Uterus (tissue), 4 donors: ENCODE data around the gene P3H4. TPM values are rescaled to one million over a fixed set of nuclear protein-coding genes. Genes with fewer than 3 reads are reported as not detected.
"Not testable (repeated sequence)": the region's sequence is repeated elsewhere in the genome, so short reads cannot be mapped to it uniquely, and the experiment has no call there.

Source experiments
- DNase-seq, 2 donors: peaks; one replicate each; pipeline ENCODE4 v3.0.0-alpha.2; 2019 to 2020
- H3K27ac ChIP-seq, 2 donors: fragments of 200-600 bp; sonication (generic); 1 replicate in 1 of 2; 2 replicates in 1 of 2; pipeline ENCODE4 v1.5.1; 2016 to 2018
- H3K27me3 ChIP-seq, 2 donors: fragments of 200-600 bp; sonication (generic); one replicate each; pipeline ENCODE4 v1.5.1; 2018 to 2019; ENCODE audit warnings: control low read depth in 1 of 2
- H3K36me3 ChIP-seq, 2 donors: fragments of 200-600 bp; sonication (generic); one replicate each; pipeline ENCODE4 v1.5.1; 2019; ENCODE audit warnings: control low read depth in 1 of 2
- H3K4me1 ChIP-seq, 2 donors: fragments of 200-600 bp; sonication (generic); one replicate each; pipeline ENCODE4 v1.5.1; 2018 to 2019; ENCODE audit warnings: control low read depth in 1 of 2
- H3K4me3 ChIP-seq, 2 donors: fragments of 200-600 bp; sonication (generic); 1 replicate in 1 of 2; 2 replicates in 1 of 2; pipeline ENCODE4 v1.5.1; 2018 to 2019; ENCODE audit warnings: mild to moderate bottlenecking in 1 of 2
- H3K9me3 ChIP-seq, 2 donors: fragments of 200-600 bp; sonication (generic); one replicate each; pipeline ENCODE4 v1.5.1; 2019; ENCODE audit warnings: control low read depth in 1 of 2
- POLR2A ChIP-seq, 2 donors: fragments of 450-650 bp; IDR thresholded peaks; one replicate each; pipeline ENCODE4 v1.6.1; 2016; ENCODE audit warnings: antibody characterized with exemption in 2 of 2, mild to moderate bottlenecking in 1 of 2, moderate library complexity in 1 of 2
- intact Hi-C: fragments of 100-400 bp; cut with DNase I; formaldehyde crosslinking; loops from one replicate; pipeline ENCODE4 v1.15.1; 2023; ENCODE audit warnings: low total_unique reads
- total RNA-seq, 4 donors: library from RNA; depleted of rRNA in 3 of 4; stranded (reverse); fragments of >200 nt in 3 of 4; gene quantifications; one replicate each; pipeline versions ENCODE4 v1.1.0 to v1.2.4, GENCODE V29; 2014 to 2023
- TF ChIP-seq, protein P1 (sequence below), 4 experiments: fragments of 200-600 bp in 2 of 4; fragments of 450-650 bp in 2 of 4; sonication (generic) in 2 of 4; IDR thresholded peaks; one replicate each; pipeline ENCODE4 v1.5.1; 2016 to 2019; ENCODE audit warnings: antibody characterized with exemption in 4 of 4, mild to moderate bottlenecking in 2 of 4, moderate library complexity in 1 of 4
- donor health status: DM: yes; HTN: yes; CAD: no.

The P3H4 gene
- total RNA-seq, 4 donors from 2014 or later: 10.0 to 67.0 (median 35.1) TPM

DNA sequence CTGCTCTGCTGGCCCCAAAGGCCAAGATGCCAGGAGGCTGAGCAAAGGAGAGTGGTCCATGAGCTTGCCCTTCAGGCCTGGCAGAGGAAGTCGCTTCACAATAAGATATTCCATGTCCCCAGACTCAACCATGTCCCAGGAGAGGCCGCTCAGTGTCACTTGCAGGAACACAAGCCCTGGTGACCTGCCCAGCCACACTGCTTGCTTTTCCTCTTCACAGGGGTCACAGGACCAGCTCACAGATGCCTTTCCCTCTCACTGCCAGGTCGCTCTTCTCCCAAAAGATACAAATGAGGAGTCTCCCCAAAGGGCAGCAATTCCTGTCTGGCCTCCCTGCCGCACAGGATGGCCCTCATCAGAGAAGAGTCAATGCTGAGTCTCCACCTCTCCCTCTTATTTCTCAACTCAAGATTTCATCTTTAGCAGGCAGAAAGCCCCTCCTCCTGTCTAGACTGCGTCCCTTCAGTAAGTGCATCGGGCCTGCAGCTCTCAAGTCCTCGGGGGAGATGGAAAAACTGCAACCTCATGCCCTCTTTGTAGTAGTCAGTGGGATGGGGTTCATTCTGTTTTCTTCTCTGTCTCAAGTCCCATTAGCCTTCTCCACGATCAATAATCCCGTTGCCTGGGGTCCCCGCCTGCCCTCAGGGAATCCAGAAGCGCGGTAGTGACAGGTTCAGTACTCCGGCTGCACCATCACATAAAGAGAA is 30.2 kb downstream of the P3H4 start:
- peaks cover 0 to 27% of the 10 kb centered on the region in 2 donors for H3K4me1 ChIP-seq
- TF ChIP-seq, protein P1, sequence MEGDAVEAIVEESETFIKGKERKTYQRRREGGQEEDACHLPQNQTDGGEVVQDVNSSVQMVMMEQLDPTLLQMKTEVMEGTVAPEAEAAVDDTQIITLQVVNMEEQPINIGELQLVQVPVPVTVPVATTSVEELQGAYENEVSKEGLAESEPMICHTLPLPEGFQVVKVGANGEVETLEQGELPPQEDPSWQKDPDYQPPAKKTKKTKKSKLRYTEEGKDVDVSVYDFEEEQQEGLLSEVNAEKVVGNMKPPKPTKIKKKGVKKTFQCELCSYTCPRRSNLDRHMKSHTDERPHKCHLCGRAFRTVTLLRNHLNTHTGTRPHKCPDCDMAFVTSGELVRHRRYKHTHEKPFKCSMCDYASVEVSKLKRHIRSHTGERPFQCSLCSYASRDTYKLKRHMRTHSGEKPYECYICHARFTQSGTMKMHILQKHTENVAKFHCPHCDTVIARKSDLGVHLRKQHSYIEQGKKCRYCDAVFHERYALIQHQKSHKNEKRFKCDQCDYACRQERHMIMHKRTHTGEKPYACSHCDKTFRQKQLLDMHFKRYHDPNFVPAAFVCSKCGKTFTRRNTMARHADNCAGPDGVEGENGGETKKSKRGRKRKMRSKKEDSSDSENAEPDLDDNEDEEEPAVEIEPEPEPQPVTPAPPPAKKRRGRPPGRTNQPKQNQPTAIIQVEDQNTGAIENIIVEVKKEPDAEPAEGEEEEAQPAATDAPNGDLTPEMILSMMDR (IDR thresholded peaks at IDR 0.05): no peak
- TF ChIP-seq POLR2A (IDR thresholded peaks at IDR 0.05): no peak
- intact Hi-C loops: no loop called here
- H3K27me3 ChIP-seq: no peaks in the 10 kb centered on the region
- H3K27ac ChIP-seq: peak overlapping the region; percentile 44 to 79
- no peaks in the 10 kb centered on the region for H3K9me3 ChIP-seq
- H3K36me3 ChIP-seq: no peaks in the 10 kb centered on the region
- no peak overlapping the region for H3K4me3 ChIP-seq
- DNase-seq: no peak

DNA sequence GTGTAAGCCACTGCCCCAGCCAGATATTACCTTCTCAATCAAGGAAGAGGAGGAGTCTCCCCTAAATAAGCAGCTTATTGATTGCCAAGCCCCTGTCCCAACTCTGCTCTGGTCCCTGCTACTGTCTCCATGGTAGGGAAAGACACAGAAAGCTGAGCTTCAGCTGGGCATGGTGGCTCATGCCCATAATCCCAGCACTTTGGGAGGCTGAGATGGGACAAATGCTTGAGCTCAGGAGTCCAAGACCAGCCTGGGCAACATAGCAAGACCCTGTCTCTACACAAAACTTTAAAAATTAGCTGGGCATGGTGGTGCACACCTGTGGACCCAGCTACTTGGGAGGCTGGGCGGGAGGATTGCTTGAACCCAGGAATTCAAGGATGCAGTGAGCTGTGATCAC is 31.8 kb downstream of the P3H4 start:
- Histone ChIP-seq H3K36me3 (no peaks in the 10 kb centered on the region), H3K9me3 (no peaks in the 10 kb centered on the region), H3K27ac (peak overlapping the region; percentile 20 to 31), H3K4me3 (no peak overlapping the region), H3K4me1 (peaks cover 0 to 40% of the 10 kb centered on the region in 2 donors), H3K27me3 (no peaks in the 10 kb centered on the region)
- TF ChIP-seq POLR2A (IDR thresholded peaks at IDR 0.05): no peak
- TF ChIP-seq, protein P1 (IDR thresholded peaks at IDR 0.05): no peak
- DNase-seq: no peak
- intact Hi-C loops: no loop called here

DNA sequence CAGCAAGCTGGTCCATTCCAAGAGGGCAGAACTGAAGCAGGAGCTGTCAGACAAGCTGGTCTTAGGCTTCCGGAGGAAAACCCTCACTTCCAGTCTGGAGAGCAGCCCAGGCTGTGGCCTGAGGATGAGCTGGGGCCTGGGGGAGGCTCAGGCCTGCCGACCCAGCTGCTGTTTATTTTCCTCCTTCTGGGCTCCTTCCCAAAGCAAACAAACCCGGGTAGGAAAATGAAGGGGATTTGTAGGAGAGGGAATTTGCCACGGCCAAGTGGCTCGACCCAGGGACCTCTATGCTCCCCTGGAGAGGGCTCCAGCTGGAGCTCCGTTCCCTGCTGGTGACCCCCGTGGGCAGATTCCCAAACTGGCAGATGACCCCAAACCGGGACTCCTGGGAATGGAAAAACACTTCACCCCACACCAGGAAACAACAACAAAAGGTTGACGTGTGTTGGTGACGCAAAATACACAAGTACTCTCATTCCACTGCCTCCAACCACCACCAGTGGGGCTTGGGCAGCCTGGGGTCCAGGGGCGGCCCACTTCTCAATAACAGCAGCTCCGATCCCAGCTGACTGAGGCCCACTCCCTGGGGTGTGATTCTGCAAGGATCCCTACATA is 34.1 kb downstream of the P3H4 start:
- Histone ChIP-seq H3K36me3 (no peaks in the 10 kb centered on the region), H3K9me3 (no peaks in the 10 kb centered on the region), H3K4me1 (peaks cover 0 to 42% of the 10 kb centered on the region in 2 donors), H3K4me3 (no peak overlapping the region), H3K27me3 (no peaks in the 10 kb centered on the region), H3K27ac (peak overlapping the region; percentile 73 to 96)
- TF ChIP-seq, protein P1 (IDR thresholded peaks at IDR 0.05): peak in 1 of 4 experiments; percentile 26
- peak in 1 of 2 donors; percentile 25 for TF ChIP-seq POLR2A (IDR thresholded peaks at IDR 0.05)
- DNase-seq: peak; percentile 78 to 86
- intact Hi-C loops: no loop called here

DNA sequence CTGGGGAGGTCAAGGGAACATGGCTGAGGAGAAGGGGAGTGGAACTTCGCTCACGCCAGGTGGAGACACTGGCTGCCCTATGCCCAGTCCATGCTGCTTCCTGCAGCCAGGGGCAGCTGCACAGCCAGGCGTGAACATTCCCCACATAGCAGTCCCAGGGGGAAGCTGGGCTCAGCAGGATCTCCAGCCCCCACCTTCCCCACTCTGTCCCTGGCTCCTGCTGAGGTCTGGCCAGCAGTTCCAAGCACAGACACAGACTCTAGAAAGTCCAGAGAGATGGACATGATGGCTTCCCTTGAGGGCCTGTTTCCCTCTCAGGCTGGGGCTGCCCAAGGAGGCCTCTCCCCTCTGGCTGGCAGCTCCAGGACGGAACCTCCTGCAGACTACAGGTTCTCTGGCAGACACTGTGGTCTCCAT is 34.6 kb downstream of the P3H4 start:
- H3K4me3 ChIP-seq: no peak overlapping the region
- no peaks in the 10 kb centered on the region for H3K36me3 ChIP-seq
- intact Hi-C loops: no loop called here
- peak in 1 of 2 donors; percentile 62 for DNase-seq
- peaks cover 0 to 43% of the 10 kb centered on the region in 2 donors for H3K4me1 ChIP-seq
- no peaks in the 10 kb centered on the region for H3K27me3 ChIP-seq
- peak overlapping the region; percentile 73 to 96 for H3K27ac ChIP-seq
- no peaks in the 10 kb centered on the region for H3K9me3 ChIP-seq
- TF ChIP-seq, protein P1 (IDR thresholded peaks at IDR 0.05): peak in 3 of 4 experiments; percentile 23 to 50 (median 44)
- no peak for TF ChIP-seq POLR2A (IDR thresholded peaks at IDR 0.05)

DNA sequence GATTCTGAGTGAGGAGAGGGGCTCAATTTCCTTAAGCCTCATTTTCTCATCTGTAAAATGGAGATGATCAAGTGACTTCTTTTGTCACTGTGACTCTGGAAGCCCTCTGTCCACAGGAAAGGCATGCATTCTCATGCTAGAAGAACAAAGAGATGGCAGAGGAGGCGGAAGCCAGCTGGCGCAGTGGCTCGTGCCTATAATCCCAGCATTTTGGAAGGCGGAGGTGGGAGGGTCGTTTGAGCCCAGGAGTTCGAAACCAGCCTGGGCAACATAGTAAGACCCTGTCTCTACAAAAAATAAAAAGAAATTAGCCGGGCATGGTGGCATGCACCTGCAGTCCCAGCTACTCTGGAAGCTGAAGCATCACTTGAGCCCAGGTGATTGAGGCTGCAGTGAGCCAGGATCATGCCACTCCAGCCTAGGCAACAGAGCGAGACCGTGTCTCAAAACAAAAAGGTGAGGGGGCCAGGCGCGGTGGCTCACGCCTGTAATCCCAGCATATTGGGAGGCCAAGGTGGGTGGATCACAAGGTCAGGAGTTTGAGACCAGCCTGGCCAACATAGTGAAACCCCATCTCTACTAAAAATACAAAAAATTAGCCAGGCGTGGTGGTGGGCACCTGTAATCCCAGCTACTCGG is 35.4 kb downstream of the P3H4 start:
- H3K36me3 ChIP-seq, H3K27me3 ChIP-seq, DNase-seq, intact Hi-C loops, H3K4me3 ChIP-seq, H3K9me3 ChIP-seq: not testable (repeated sequence)
- peak overlapping the region; percentile 73 to 96 for H3K27ac ChIP-seq
- peaks cover 0 to 43% of the 10 kb centered on the region in 2 donors for H3K4me1 ChIP-seq
